BJ (cell line): Measurements from ENCODE around the gene GALK2. TPM values are rescaled to one million over a fixed set of nuclear protein-coding genes. Genes with fewer than 3 reads are reported as not detected.
"Not testable (repeated sequence)": the region's sequence is repeated elsewhere in the genome, so short reads cannot be mapped to it uniquely, and the experiment has no call there.

ENCODE experiments used
- CTCF ChIA-PET: fragments of 350-600 bp; formaldehyde crosslinking; extraction: SDS; loops from one replicate; lab custom pipeline; 2021; ENCODE audit warnings: antibody characterized with exemption, inconsistent platforms; lab: Yijun Ruan, JAX
- POLR2A ChIA-PET: fragments of 300-600 bp; sonication (Branson Sonifier 250); formaldehyde crosslinking; extraction: SDS; loops from one replicate; lab custom pipeline; 2021; ENCODE audit warnings: antibody characterized with exemption; lab: Charles Lee
- DNase-seq: peaks from one replicate; pipeline ENCODE4 v3.0.0-alpha.2; 2011; ENCODE audit warnings: low read depth
- H3K27me3 ChIP-seq: 2 replicates; pipeline ENCODE4 v1.6.0; 2011; ENCODE audit warnings: low read length; ENCODE audit not compliant: control insufficient read depth, insufficient read depth
- H3K36me3 ChIP-seq: 2 replicates; pipeline ENCODE4 v1.5.1; 2011; ENCODE audit warnings: low read length; ENCODE audit not compliant: control insufficient read depth, insufficient read depth
- H3K4me3 ChIP-seq: 2 replicates; pipeline ENCODE4 v1.5.1; 2011; ENCODE audit warnings: low read depth, mild to moderate bottlenecking, control low read depth, low read length
- polyA plus RNA-seq: library from polyadenylated mRNA; depleted of rRNA; stranded (reverse); fragments of >200 nt; gene quantifications from 2 replicates; pipeline ENCODE4 v1.2.3, GENCODE V29; 2011
- TF ChIP-seq, protein P1 (sequence below): IDR thresholded peaks from 2 replicates; pipeline ENCODE4 v1.5.1; 2011; ENCODE audit warnings: low read depth, mild to moderate bottlenecking, control low read depth, inconsistent platforms, low read length, moderate library complexity; ENCODE audit not compliant: insufficient read depth

The GALK2 gene
- polyA plus RNA-seq, 1 experiment: 19.4 TPM

DNA sequence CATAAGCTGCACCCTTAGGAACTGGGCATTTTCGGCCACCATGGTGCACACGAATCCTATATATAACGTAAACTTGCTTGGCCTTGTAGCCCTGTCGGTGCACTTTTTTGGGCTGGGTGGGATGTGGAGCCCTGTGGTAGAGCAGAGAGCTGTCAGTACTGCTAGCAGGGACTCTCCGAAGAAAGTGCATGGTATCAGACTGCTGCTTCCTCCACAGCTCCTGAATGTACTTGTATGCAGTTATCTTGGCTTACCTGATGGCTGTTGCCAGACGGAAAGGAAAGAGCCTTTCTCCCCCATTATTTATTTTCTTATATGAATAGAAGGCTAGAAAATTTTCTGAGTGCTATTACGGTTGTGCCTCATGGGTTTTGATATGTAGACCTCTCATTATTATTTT lies 8.4 kb downstream of the GALK2 start:
- TF ChIP-seq, protein P1, sequence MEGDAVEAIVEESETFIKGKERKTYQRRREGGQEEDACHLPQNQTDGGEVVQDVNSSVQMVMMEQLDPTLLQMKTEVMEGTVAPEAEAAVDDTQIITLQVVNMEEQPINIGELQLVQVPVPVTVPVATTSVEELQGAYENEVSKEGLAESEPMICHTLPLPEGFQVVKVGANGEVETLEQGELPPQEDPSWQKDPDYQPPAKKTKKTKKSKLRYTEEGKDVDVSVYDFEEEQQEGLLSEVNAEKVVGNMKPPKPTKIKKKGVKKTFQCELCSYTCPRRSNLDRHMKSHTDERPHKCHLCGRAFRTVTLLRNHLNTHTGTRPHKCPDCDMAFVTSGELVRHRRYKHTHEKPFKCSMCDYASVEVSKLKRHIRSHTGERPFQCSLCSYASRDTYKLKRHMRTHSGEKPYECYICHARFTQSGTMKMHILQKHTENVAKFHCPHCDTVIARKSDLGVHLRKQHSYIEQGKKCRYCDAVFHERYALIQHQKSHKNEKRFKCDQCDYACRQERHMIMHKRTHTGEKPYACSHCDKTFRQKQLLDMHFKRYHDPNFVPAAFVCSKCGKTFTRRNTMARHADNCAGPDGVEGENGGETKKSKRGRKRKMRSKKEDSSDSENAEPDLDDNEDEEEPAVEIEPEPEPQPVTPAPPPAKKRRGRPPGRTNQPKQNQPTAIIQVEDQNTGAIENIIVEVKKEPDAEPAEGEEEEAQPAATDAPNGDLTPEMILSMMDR: no peak
- Histone ChIP-seq H3K36me3 (no peaks in the 10 kb centered on the region; the same call in 1 of the 2 replicates), H3K27me3 (no peaks in the 10 kb centered on the region), H3K4me3 (no peak overlapping the region)
- ChIA-PET CTCF (interaction anchor here (0.9 kb wide), 2 partner anchors 9 to 18 kb away, joined by 3 to 4 read pairs; partner anchors contain the start of gene GALK2), POLR2A (no interaction called here)
- DNase-seq: no peak

DNA sequence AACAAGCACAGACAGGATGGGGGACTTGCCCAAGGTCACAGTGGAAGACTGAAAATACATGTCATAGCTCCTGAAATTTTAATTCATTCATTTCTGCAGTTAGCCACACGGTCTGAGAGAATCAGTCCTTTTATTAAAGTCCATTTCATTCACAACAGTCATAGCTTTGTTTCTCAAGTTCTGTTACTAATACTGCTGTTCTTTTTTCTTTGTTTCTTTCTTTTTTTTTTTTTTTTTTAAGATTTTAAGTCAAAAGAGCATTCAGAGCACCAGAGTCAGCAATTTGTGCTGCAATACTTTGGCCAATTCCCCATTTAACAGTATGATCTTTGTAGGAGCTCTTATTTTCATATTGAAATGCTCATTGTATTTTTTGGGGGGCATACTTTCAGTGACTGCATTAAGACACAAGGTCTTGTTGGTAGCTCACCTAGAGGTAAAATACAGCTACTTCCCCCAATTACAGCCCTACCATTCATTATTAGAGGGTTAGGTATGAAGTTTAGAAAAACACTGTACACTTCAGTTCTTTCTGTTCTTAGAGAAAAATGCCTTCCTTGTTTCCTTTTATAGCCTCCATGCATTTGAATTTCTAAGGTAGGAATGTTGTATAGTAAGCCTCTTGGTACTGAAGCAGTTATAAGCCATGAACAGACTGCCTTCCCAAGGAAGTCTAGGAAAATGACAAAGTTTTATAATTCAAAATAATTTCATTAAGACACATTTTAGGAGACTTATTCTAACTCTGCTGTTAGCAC lies 9.6 kb downstream of the GALK2 start:
- no peak for DNase-seq
- CTCF ChIA-PET: no interaction called here
- Histone ChIP-seq H3K4me3 (no peak overlapping the region), H3K27me3 (no peaks in the 10 kb centered on the region), H3K36me3 (no peaks in the 10 kb centered on the region; the same call in 1 of the 2 replicates)
- TF ChIP-seq, protein P1: no peak
- POLR2A ChIA-PET: interaction anchor here (0.6 kb wide), 1 partner anchor 10 kb away, joined by 4 read pairs; the partner anchor contains the start of gene GALK2

DNA sequence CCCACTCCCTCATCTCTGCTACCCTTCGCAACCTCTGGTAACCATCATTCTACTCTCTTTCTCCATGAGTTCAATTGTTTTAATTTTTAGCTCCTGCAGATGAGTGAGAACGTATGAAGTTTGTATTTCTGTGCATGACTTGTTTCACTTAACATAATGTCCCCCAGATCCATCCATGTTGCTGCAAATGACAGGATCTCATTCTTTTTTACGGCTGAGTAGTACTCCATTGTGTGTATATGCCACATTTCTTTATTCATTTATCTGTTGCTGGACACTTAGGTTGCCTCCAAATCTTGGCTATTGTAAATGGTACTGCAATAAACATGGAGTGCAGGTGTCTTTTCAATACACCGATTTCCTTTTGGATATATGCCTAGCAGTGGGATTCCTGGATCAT lies 12.1 kb downstream of the GALK2 start:
- Histone ChIP-seq H3K27me3 (no peaks in the 10 kb centered on the region), H3K4me3 (no peak overlapping the region), H3K36me3 (no peaks in the 10 kb centered on the region; the same call in 1 of the 2 replicates)
- no peak for DNase-seq
- POLR2A ChIA-PET: no interaction called here
- TF ChIP-seq, protein P1: no peak
- CTCF ChIA-PET: no interaction called here

DNA sequence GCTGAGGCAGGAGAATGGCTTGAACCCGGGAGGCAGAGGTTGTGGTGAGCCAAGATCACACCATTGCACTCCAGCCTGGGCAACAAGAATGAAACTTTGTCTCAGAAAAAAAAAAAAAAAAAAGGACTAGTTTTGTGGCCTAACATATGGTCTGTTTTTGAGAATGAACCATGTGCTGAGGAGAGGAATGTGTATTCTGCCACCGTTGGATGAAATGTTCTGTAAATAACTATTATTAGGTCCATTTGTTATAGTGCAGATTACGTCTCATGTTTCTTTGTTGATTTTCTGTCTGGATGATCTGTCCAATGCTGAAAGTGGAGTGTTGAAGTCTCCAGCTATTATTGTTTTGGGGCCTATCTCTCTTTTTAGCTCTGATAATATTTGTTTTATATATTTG lies 13.7 kb downstream of the GALK2 start:
- H3K4me3 ChIP-seq, DNase-seq, POLR2A ChIA-PET, H3K36me3 ChIP-seq, H3K27me3 ChIP-seq, CTCF ChIA-PET: not testable (repeated sequence)

DNA sequence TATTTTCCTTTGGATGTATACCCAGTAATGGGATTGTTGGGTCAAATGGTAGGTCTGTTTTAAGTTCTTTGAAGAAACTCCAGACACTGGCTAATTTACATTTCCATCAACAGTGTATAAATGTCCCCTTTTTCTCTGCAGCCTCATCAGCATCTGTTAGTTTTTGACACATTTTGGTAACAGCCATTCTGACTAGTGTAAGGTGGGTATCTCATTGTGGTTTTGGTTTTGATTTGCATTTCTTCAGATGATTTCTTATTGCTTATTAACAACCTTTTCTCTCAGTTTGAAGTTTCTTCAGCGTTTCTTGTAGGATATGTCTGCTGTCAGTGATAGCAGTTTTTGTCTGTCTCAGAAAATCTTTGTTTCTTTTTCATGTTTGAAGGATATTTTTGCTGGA lies 15.4 kb downstream of the GALK2 start:
- no peaks in the 10 kb centered on the region for H3K27me3 ChIP-seq
- TF ChIP-seq, protein P1: no peak
- no peaks in the 10 kb centered on the region for H3K36me3 ChIP-seq
- H3K4me3 ChIP-seq: no peak overlapping the region
- DNase-seq: no peak
- ChIA-PET POLR2A (no interaction called here), CTCF (no interaction called here)
